OCI-LY7 (cell line): ENCODE results near the gene SPC24.

Experiments used
- CTCF ChIP-seq: fragments of 200-600 bp; sonication (generic); conservative IDR thresholded peaks from 2 replicates; pipeline ENCODE4 v1.5.1; 2014; ENCODE audit warnings: mild to moderate bottlenecking, antibody characterized with exemption, low read length, moderate library complexity, mixed read lengths
- EZH2phosphoT487 ChIP-seq: fragments of 200-600 bp; sonication (generic); IDR thresholded peaks from 2 replicates; pipeline ENCODE4 v1.6.1; 2018; ENCODE audit warnings: low read depth, borderline replicate concordance, mild to moderate bottlenecking, mixed run types, antibody characterized with exemption, low read length, moderate library complexity, mixed read lengths

GRCh38 chr19:11181488-11181887, 25.9 kb upstream of the SPC24 start:
- TF ChIP-seq CTCF (no peak), EZH2phosphoT487 (no peak)
